Endothelial cell of umbilical vein (primary cell): ENCODE measurements around the gene EVI2A. TPM values are rescaled to one million over a fixed set of nuclear protein-coding genes. Genes with fewer than 3 reads are reported as not detected.
A peak's percentile ranks its signal among the peaks of the same experiment; 100 is the strongest.

Source experiments
- BruUV-seq: library from RNA; stranded (reverse); fragments of 400-500 nt; replicated peaks from 2 replicates; lab custom pipeline; 2021; lab: Mats Ljungman, UMichigan
- CTCF ChIA-PET: fragments of 300-600, 350-600 bp; sonication (Branson Sonifier 250); formaldehyde crosslinking; loops from one replicate; lab custom pipeline; 2021; ENCODE audit warnings: antibody characterized with exemption, inconsistent platforms; lab: Charles Lee
- POLR2A ChIA-PET: fragments of 300-600, 350-600 bp; sonication (Branson Sonifier 250); formaldehyde crosslinking; loops from one replicate; lab custom pipeline; 2021; ENCODE audit warnings: antibody characterized with exemption, inconsistent platforms; lab: Charles Lee
- DNase-seq: peaks from one replicate; pipeline ENCODE4 v3.0.0-alpha.2; 2011; ENCODE audit warnings: low read depth, low spot score
- FAIRE-seq: peaks from 2 replicates; lab custom pipeline; 2011; peaks lifted over from hg19 to GRCh38; lab: Jason Lieb, UNC
- H2AFZ ChIP-seq: 2 replicates; pipeline ENCODE4 v1.6.0; 2012; ENCODE audit warnings: low read depth, low read length, control low read depth, inconsistent platforms
- H3K27ac ChIP-seq: 2 replicates; pipeline ENCODE4 v1.5.1; 2011; ENCODE audit warnings: low read depth, mild to moderate bottlenecking, control low read depth, low read length, moderate library complexity; ENCODE audit not compliant: insufficient read depth
- H3K27me3 ChIP-seq, 2 experiments: 2 replicates each; pipeline versions ENCODE4 v1.6.0 to v1.6.1; 2011; ENCODE audit warnings: low read length in 2 of 2, mixed read lengths in 1 of 2; ENCODE audit not compliant: control insufficient read depth in 2 of 2, insufficient read depth in 2 of 2
- H3K36me3 ChIP-seq, 2 experiments: 2 replicates in 1 of 2; 3 replicates in 1 of 2; pipeline ENCODE4 v1.5.1; 2011; ENCODE audit warnings: low read length in 2 of 2, mild to moderate bottlenecking in 1 of 2, moderate library complexity in 1 of 2; ENCODE audit not compliant: control insufficient read depth in 2 of 2, insufficient read depth in 2 of 2; ENCODE audit errors: extremely low read depth in 1 of 2
- H3K4me1 ChIP-seq: 3 replicates; pipeline ENCODE4 v1.5.1; 2011; ENCODE audit warnings: mild to moderate bottlenecking, low read length; ENCODE audit not compliant: control insufficient read depth, insufficient read depth; ENCODE audit errors: extremely low read depth
- H3K4me2 ChIP-seq: 2 replicates; pipeline ENCODE4 v1.6.1; 2011; ENCODE audit warnings: low read length, control low read depth, mixed read lengths; ENCODE audit not compliant: insufficient read depth
- H3K4me3 ChIP-seq, 3 experiments: fragments of 200-600 bp in 1 of 3; sonication (generic), shearing (Covaris generic) in 1 of 3; replicated peaks in 1 of 3; 2 replicates each; pipeline ENCODE4 v1.5.1; 2011 to 2016; ENCODE audit warnings: control low read depth in 3 of 3, low read length in 3 of 3, mild to moderate bottlenecking in 2 of 3, inconsistent platforms in 1 of 3, low read depth in 1 of 3, moderate library complexity in 1 of 3; ENCODE audit not compliant: insufficient read depth in 1 of 3
- H3K79me2 ChIP-seq: 2 replicates; pipeline ENCODE4 v1.6.0; 2012; ENCODE audit warnings: low read length, inconsistent platforms; ENCODE audit not compliant: control insufficient read depth, insufficient read depth
- H3K9ac ChIP-seq: replicated peaks from 2 replicates; pipeline ENCODE3; 2011; ENCODE audit warnings: low read length, control low read depth; ENCODE audit not compliant: insufficient read depth; ENCODE audit errors: extremely low read depth
- H3K9me1 ChIP-seq: replicated peaks from 3 replicates; pipeline ENCODE4 v1.6.0; 2011; ENCODE audit warnings: mild to moderate bottlenecking, low read length; ENCODE audit not compliant: control insufficient read depth, insufficient read depth; ENCODE audit errors: extremely low read depth
- H3K9me3 ChIP-seq: replicated peaks from 2 replicates; pipeline ENCODE4 v1.5.1; 2012; ENCODE audit warnings: low read length, inconsistent platforms; ENCODE audit not compliant: control insufficient read depth, insufficient read depth
- H4K20me1 ChIP-seq: replicated peaks from 2 replicates; pipeline ENCODE3; 2011; ENCODE audit warnings: mild to moderate bottlenecking, low read length; ENCODE audit not compliant: control insufficient read depth, insufficient read depth; ENCODE audit errors: extremely low read depth
- CTCF ChIP-seq, 2 donors: IDR thresholded peaks; 1 replicate in 1 of 2; 2 replicates in 1 of 2; pipeline ENCODE4 v1.5.1; 2011; ENCODE audit warnings: low read length in 2 of 2, mild to moderate bottlenecking in 2 of 2, moderate library complexity in 2 of 2, control low read depth in 1 of 2, inconsistent platforms in 1 of 2, low read depth in 1 of 2; ENCODE audit not compliant: insufficient read depth in 1 of 2; ENCODE audit errors: extremely low read depth in 1 of 2
- EZH2 ChIP-seq: IDR thresholded peaks from 2 replicates; pipeline ENCODE4 v1.6.1; 2012; ENCODE audit warnings: borderline replicate concordance, low read depth, mild to moderate bottlenecking, moderate library complexity, low read length, inconsistent platforms; ENCODE audit not compliant: severe bottlenecking
- FOS ChIP-seq: IDR thresholded peaks from 2 replicates; pipeline ENCODE4 v1.6.1; 2011; ENCODE audit warnings: mild to moderate bottlenecking, low read length, moderate library complexity, borderline replicate concordance; ENCODE audit not compliant: insufficient read depth
- GATA2 ChIP-seq: IDR thresholded peaks from 2 replicates; pipeline ENCODE4 v1.7.0; 2011; ENCODE audit warnings: low read depth, mild to moderate bottlenecking, moderate library complexity, mixed read lengths, low read length; ENCODE audit not compliant: insufficient read length, insufficient read depth
- JUN ChIP-seq: IDR thresholded peaks from 2 replicates; pipeline ENCODE4 v1.6.1; 2011; ENCODE audit warnings: borderline replicate concordance, low read depth; ENCODE audit not compliant: insufficient read length, insufficient read depth
- MAX ChIP-seq: IDR thresholded peaks from 2 replicates; pipeline ENCODE4 v1.6.1; 2011; ENCODE audit not compliant: insufficient read depth, insufficient read length
- MYC ChIP-seq: IDR thresholded peaks from one replicate; pipeline ENCODE4 v1.6.1; 2011; ENCODE audit warnings: mild to moderate bottlenecking, low read depth, low read length
- POLR2A ChIP-seq: IDR thresholded peaks from 2 replicates; pipeline ENCODE4 v1.6.1; 2012; ENCODE audit warnings: low read depth, mild to moderate bottlenecking, control low read depth, low read length
- POLR2AphosphoS5 ChIP-seq: IDR thresholded peaks from 2 replicates; pipeline ENCODE4 v1.6.1; 2012; ENCODE audit warnings: low read depth, mild to moderate bottlenecking, control low read depth, low read length, moderate library complexity; ENCODE audit not compliant: insufficient read depth
- dilution Hi-C: fragments of 300-500 bp; cut with MboI; formaldehyde crosslinking; loops from one replicate; pipeline ENCODE4 v1.15.0; 2019; ENCODE audit warnings: low sequenced_read_pairs; ENCODE audit not compliant: extremely low pct_ligation_motif_present
- intact Hi-C: fragments of 100-400 bp; cut with micrococcal nuclease; formaldehyde crosslinking; loops from one replicate; pipeline ENCODE4 v1.10.0; 2022
- polyA plus RNA-seq, 4 experiments: library from polyadenylated mRNA; depleted of rRNA in 3 of 4; stranded (reverse) in 3 of 4; unstranded in 1 of 4; fragments of >200 nt; gene quantifications; 2 replicates each; pipeline versions ENCODE4 v1.2.1 to v1.2.3, GENCODE V29; 2011 to 2012; ENCODE audit warnings: missing spikeins in 1 of 4
- total RNA-seq: library from RNA; stranded (reverse); gene quantifications from 2 replicates; pipeline ENCODE4 v1.2.3, GENCODE V29; 2021

Gene EVI2A
- total and polyA plus RNA-seq, 2 donors (not counting 3 experiments of a cell fraction or from before 2014, with no cell fraction given), result 0.07 to 0.22 TPM

GRCh38 chr17:31314782-31315100 is 6.7 kb downstream of the EVI2A start:
- Histone ChIP-seq H3K79me2 (peaks cover 5% of the 10 kb centered on the region), H3K4me1 (peaks cover 21% of the 10 kb centered on the region), H3K9me3 (no peaks in the 10 kb centered on the region), H3K4me2 (no peak overlapping the region), H3K9me1 (no peaks in the 10 kb centered on the region), H2AFZ (no peak overlapping the region), H3K9ac (no peak overlapping the region), H3K27ac (peak overlapping the region; percentile 47), H3K27me3 (no peaks in the 10 kb centered on the region), H3K4me3 (no peak overlapping the region), H3K36me3 (no peaks in the 10 kb centered on the region), H4K20me1 (no peaks in the 10 kb centered on the region)
- DNase-seq (no peak), FAIRE-seq (no peak)
- dilution Hi-C loops, result no loop called here
- POLR2A ChIA-PET, result no interaction called here
- intact Hi-C loops, result loop anchor here (5.0 kb wide), 1 partner anchor 47 kb away; no protein-coding TSS in a partner anchor
- TF ChIP-seq JUN (no peak), MYC (no peak), FOS (no peak), GATA2 (no peak), MAX (no peak), CTCF (IDR thresholded peaks at IDR 0.05; ENCODE audit: extremely low read depth in 1 of 2, insufficient read depth in 1 of 2, low read depth in 1 of 2, low read length in 2 of 2) (no peak), POLR2AphosphoS5 (no peak), EZH2 (no peak), POLR2A (no peak)
- no TSS peak for BruUV-seq
- CTCF ChIA-PET, result interaction anchor here (1.3 to 1.6 kb wide), 2 partner anchors 14 to 58 kb away, joined by 3 to 6 read pairs; no protein-coding TSS in a partner anchor
